HG03175 (cell line): ENCODE measurements around the gene CRYL1.
A peak's percentile ranks its signal among the peaks of the same experiment; 100 is the strongest.

ENCODE experiments used
- ATAC-seq: cut with Tn5 transposase; IDR thresholded peaks from one replicate; pipeline ENCODE4 v1.9.1; 2021; ENCODE audit warnings: mild to moderate bottlenecking, moderate library complexity; ENCODE audit not compliant: unreplicated experiment

Gene CRYL1

GRCh38 chr13:20528452-20528851 lies 2.8 kb upstream of the CRYL1 start:
- peak; percentile 45 for ATAC-seq

- ATAC-seq: no peak
Observed at GRCh38 chr13:20526664-20527063, 1.0 kb upstream of the CRYL1 start.

- peak; percentile 24 for ATAC-seq
Observed at GRCh38 chr13:20525144-20525600, 485 bp downstream of the CRYL1 start.

- ATAC-seq: no peak
Observed at GRCh38 chr13:20521364-20522115, 4.1 kb downstream of the CRYL1 start.

- ATAC-seq: no peak
Observed at GRCh38 chr13:20519875-20520274, 5.8 kb downstream of the CRYL1 start.

- no peak for ATAC-seq
Observed at GRCh38 chr13:20518660-20519100, 7.0 kb downstream of the CRYL1 start.

- no peak for ATAC-seq
Observed at GRCh38 chr13:20514866-20515265, 10.8 kb downstream of the CRYL1 start.

GRCh38 chr13:20513466-20513995 lies 12.1 kb downstream of the CRYL1 start:
- ATAC-seq: no peak

GRCh38 chr13:20512042-20512683 lies 13.5 kb downstream of the CRYL1 start:
- no peak for ATAC-seq

GRCh38 chr13:20506696-20507095 lies 19.0 kb downstream of the CRYL1 start:
- no peak for ATAC-seq

GRCh38 chr13:20505405-20506366 lies 20.0 kb downstream of the CRYL1 start:
- no peak for ATAC-seq

- ATAC-seq: no peak
Observed at GRCh38 chr13:20503088-20504083, 22.3 kb downstream of the CRYL1 start.

GRCh38 chr13:20501592-20501991 lies 24.1 kb downstream of the CRYL1 start:
- no peak for ATAC-seq

- ATAC-seq: no peak
Observed at GRCh38 chr13:20501120-20501519, 24.5 kb downstream of the CRYL1 start.

GRCh38 chr13:20499986-20500385 lies 25.7 kb downstream of the CRYL1 start:
- no peak for ATAC-seq

- no peak for ATAC-seq
Observed at GRCh38 chr13:20498659-20499058, 27.0 kb downstream of the CRYL1 start.

- ATAC-seq: no peak
Observed at GRCh38 chr13:20498129-20498528, 27.5 kb downstream of the CRYL1 start.

- ATAC-seq: no peak
Observed at GRCh38 chr13:20497006-20497775, 28.5 kb downstream of the CRYL1 start.
